GM18526 (cell line): ENCODE measurements around the gene USP17L15.
"Not testable (repeated sequence)": the region's sequence is repeated elsewhere in the genome, so short reads cannot be mapped to it uniquely, and the experiment has no call there.

Experiments used
- POLR2A ChIP-seq: IDR thresholded peaks from 3 replicates; pipeline ENCODE4 v1.6.1; 2011; ENCODE audit not compliant: insufficient read length; ENCODE audit errors: extremely low read depth

Gene USP17L15

DNA sequence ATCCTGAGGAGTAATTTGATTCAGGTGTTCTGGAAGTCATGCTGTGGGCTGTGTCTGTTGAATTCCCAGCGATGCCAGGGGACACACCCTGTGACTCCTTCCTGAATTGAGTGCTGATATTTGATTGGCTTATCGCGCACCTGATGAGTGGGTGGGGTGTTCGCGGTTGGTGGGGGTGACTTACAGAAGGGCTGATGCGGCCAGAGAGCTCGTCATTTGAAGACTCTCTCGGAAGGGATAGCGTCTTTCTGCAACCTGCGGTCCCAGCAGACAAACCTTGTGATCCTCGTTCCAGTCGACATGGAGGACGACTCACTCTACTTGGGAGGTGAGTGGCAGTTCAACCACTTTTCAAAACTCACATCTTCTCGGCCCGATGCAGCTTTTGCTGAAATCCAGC lies at the start of gene USP17L15:
USP17L15 (plus strand) TSS at position 301 of the 400 bp plus-strand sequence; CDS start at position 301, 0 bp downstream.
- not testable (repeated sequence) for TF ChIP-seq POLR2A

DNA sequence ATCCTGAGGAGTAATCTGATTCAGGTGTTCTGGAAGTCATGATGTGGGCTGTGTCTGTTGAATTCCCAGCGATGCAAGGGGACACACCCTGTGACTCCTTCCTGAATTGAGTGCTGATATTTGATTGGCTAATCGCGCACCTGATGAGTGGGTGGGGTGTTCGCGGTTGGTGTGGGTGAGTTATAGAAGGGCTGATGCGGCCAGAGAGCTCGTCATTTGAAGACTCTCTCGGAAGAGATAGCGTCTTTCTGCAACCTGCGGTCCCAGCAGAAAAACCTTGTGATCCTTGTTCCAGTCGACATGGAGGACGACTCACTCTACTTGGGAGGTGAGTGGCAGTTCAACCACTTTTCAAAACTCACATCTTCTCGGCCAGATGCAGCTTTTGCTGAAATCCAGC lies 23.8 kb upstream of the USP17L15 start, which contains the start of gene USP17L10:
USP17L10 (plus strand) TSS at position 301 of the 400 bp plus-strand sequence; CDS start at position 301, 0 bp downstream.
- TF ChIP-seq POLR2A: not testable (repeated sequence)

GRCh38 chr4:9215105-9215504 lies 19.1 kb upstream of the USP17L15 start, which contains the start of gene USP17L11:
Gene USP17L11, plus strand, starts transcription at chr4:9215405. Its CDS starts 0 bp downstream, at chr4:9215405.
- TF ChIP-seq POLR2A: not testable (repeated sequence)

DNA sequence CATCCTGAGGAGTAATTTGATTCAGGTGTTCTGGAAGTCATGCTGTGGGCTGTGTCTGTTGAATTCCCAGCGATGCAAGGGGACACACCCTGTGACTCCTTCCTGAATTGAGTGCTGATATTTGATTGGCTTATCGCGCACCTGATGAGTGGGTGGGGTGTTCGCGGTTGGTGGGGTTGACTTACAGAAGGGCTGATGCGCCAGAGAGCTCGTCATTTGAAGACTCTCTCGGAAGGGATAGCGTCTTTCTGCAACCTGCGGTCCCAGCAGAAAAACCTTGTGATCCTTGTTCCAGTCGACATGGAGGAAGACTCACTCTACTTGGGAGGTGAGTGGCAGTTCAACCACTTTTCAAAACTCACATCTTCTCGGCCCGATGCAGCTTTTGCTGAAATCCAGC lies 14.3 kb upstream of the USP17L15 start, which contains the start of gene USP17L12:
USP17L12 (plus strand) TSS at position 301 of the 400 bp plus-strand sequence; CDS start at position 301, 0 bp downstream.
- TF ChIP-seq POLR2A: not testable (repeated sequence)

DNA sequence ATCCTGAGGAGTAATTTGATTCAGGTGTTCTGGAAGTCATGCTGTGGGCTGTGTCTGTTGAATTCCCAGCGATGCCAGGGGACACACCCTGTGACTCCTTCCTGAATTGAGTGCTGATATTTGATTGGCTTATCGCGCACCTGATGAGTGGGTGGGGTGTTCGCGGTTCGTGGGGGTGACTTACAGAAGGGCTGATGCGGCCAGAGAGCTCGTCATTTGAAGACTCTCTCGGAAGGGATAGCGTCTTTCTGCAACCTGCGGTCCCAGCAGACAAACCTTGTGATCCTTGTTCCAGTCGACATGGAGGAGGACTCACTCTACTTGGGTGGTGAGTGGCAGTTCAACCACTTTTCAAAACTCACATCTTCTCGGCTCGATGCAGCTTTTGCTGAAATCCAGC lies 9.6 kb upstream of the USP17L15 start, which contains the start of gene USP17L13:
USP17L13 (plus strand) TSS at position 301 of the 400 bp plus-strand sequence; CDS start at position 301, 0 bp downstream.
- TF ChIP-seq POLR2A: not testable (repeated sequence)

GRCh38 chr4:9243579-9243978 lies 9.4 kb downstream of the USP17L15 start, which contains the start of gene USP17L17:
Gene USP17L17, plus strand, starts transcription at chr4:9243879. Its CDS starts 0 bp downstream, at chr4:9243879.
- not testable (repeated sequence) for TF ChIP-seq POLR2A

DNA sequence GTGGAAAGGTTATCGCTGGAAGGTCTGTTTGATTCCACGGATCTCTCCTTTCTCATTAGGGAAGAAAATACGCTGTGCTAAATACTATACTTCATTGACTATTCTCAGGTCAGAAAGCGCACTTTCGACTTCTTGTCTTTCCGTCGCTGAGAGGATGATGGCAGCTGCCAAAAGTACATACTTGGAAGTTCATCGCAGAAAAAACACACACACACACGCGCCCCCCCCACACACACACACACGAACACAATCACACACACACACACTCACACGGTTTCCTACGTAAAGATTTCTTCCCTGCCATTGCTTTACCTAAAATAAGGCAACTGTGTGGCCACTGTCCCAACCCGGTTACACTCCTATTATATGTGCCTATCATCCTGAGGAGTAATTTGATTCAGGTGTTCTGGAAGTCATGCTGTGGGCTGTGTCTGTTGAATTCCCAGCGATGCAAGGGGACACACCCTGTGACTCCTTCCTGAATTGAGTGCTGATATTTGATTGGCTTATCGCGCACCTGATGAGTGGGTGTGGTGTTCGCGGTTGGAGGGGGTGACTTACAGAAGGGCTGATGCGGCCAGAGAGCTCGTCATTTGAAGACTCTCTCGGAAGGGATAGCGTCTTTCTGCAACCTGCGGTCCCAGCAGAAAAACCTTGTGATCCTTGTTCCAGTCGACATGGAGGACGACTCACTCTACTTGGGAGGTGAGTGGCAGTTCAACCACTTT lies 13.9 kb downstream of the USP17L15 start, which contains the start of gene USP17L18:
USP17L18 (plus strand) TSS at position 678 of the 728 bp plus-strand sequence; CDS start at position 678, 0 bp downstream.
- not testable (repeated sequence) for TF ChIP-seq POLR2A

DNA sequence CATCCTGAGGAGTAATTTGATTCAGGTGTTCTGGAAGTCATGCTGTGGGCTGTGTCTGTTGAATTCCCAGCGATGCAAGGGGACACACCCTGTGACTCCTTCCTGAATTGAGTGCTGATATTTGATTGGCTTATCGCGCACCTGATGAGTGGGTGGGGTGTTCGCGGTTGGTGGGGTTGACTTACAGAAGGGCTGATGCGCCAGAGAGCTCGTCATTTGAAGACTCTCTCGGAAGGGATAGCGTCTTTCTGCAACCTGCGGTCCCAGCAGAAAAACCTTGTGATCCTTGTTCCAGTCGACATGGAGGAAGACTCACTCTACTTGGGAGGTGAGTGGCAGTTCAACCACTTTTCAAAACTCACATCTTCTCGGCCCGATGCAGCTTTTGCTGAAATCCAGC lies 18.9 kb downstream of the USP17L15 start, which contains the start of gene USP17L19:
USP17L19 (plus strand) TSS at position 301 of the 400 bp plus-strand sequence; CDS start at position 301, 0 bp downstream.
- not testable (repeated sequence) for TF ChIP-seq POLR2A

GRCh38 chr4:9257824-9258223 lies 23.6 kb downstream of the USP17L15 start, which contains the start of gene USP17L20:
Gene USP17L20, plus strand, starts transcription at chr4:9258124. Its CDS starts 0 bp downstream, at chr4:9258124.
- not testable (repeated sequence) for TF ChIP-seq POLR2A

DNA sequence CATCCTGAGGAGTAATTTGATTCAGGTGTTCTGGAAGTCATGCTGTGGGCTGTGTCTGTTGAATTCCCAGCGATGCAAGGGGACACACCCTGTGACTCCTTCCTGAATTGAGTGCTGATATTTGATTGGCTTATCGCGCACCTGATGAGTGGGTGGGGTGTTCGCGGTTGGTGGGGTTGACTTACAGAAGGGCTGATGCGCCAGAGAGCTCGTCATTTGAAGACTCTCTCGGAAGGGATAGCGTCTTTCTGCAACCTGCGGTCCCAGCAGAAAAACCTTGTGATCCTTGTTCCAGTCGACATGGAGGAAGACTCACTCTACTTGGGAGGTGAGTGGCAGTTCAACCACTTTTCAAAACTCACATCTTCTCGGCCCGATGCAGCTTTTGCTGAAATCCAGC lies 28.4 kb downstream of the USP17L15 start, which contains the start of gene USP17L21:
USP17L21 (plus strand) TSS at position 301 of the 400 bp plus-strand sequence; CDS start at position 301, 0 bp downstream.
- TF ChIP-seq POLR2A: not testable (repeated sequence)

DNA sequence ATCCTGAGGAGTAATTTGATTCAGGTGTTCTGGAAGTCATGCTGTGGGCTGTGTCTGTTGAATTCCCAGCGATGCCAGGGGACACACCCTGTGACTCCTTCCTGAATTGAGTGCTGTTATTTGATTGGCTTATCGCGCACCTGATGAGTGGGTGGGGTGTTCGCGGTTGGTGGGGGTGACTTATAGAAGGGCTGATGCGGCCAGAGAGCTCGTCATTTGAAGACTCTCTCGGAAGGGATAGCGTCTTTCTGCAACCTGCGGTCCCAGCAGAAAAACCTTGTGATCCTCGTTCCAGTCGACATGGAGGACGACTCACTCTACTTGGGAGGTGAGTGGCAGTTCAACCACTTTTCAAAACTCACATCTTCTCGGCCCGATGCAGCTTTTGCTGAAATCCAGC lies 33.1 kb downstream of the USP17L15 start, which contains the start of gene USP17L22:
USP17L22 (plus strand) TSS at position 301 of the 400 bp plus-strand sequence; CDS start at position 301, 0 bp downstream.
- TF ChIP-seq POLR2A: not testable (repeated sequence)
